8988T (cell line): ENCODE results near the gene DENND1A.

Experiments
- DNase-seq: peaks from one replicate; pipeline ENCODE4 v3.0.0; 2011

DENND1A gene

GRCh38 chr9:123376218-123377071 is 553.5 kb downstream of the DENND1A start:
- DNase-seq = no peak

- no peak for DNase-seq
Observed at GRCh38 chr9:123375469-123376132, 554.3 kb downstream of the DENND1A start.

GRCh38 chr9:123373946-123374345 is 556.0 kb downstream of the DENND1A start:
- no peak for DNase-seq

- DNase-seq = no peak
Observed at GRCh38 chr9:123373447-123373923, 556.4 kb downstream of the DENND1A start.

GRCh38 chr9:123372766-123373446 is 557.0 kb downstream of the DENND1A start:
- DNase-seq = no peak

GRCh38 chr9:123371805-123372590 is 557.9 kb downstream of the DENND1A start:
- no peak for DNase-seq

GRCh38 chr9:123371228-123371584 is 558.7 kb downstream of the DENND1A start:
- no peak for DNase-seq

- DNase-seq = no peak
Observed at GRCh38 chr9:123370526-123371227, 559.2 kb downstream of the DENND1A start.

GRCh38 chr9:123370108-123370507 is 559.8 kb downstream of the DENND1A start:
- DNase-seq = no peak

- DNase-seq = no peak
Observed at GRCh38 chr9:123369296-123369695, 560.6 kb downstream of the DENND1A start.

- DNase-seq = no peak
Observed at GRCh38 chr9:123368536-123369153, 561.3 kb downstream of the DENND1A start.

GRCh38 chr9:123368023-123368422 is 561.9 kb downstream of the DENND1A start:
- DNase-seq = peak; percentile 79

GRCh38 chr9:123365881-123366528 is 563.9 kb downstream of the DENND1A start:
- no peak for DNase-seq

- peak; percentile 92 for DNase-seq
Observed at GRCh38 chr9:123365287-123365880, 564.5 kb downstream of the DENND1A start.

- DNase-seq = no peak
Observed at GRCh38 chr9:123364241-123364824, 565.6 kb downstream of the DENND1A start.

GRCh38 chr9:123362856-123363255 is 567.1 kb downstream of the DENND1A start:
- DNase-seq = no peak

GRCh38 chr9:123361731-123362510 is 568.0 kb downstream of the DENND1A start:
- DNase-seq = no peak

- DNase-seq = peak; percentile 39
Observed at GRCh38 chr9:123361086-123361730, 568.7 kb downstream of the DENND1A start.
